ENCODE data around the gene CENPF.

Gene CENPF

DNA sequence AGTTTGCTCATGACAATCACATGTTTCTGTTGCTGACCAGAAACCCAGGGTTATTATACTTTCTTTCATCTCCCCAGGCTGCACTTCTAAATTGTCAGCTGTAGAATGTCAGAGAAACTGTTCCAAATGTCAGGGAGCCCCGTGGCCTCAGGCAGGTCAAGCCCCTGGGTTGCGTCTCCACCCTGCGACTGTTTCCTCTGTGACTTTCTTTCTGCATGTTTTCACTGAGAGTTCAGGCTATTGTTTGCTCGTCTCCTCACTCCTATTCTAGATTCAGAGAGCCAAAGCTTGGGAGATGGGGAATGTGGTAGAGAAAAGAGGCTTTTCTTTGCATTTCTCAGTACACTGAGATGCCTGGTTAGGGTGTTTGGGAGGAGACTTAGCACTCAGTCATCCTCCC is 97.4 kb downstream of the CENPF start:
- no peak for DNase-seq

DNA sequence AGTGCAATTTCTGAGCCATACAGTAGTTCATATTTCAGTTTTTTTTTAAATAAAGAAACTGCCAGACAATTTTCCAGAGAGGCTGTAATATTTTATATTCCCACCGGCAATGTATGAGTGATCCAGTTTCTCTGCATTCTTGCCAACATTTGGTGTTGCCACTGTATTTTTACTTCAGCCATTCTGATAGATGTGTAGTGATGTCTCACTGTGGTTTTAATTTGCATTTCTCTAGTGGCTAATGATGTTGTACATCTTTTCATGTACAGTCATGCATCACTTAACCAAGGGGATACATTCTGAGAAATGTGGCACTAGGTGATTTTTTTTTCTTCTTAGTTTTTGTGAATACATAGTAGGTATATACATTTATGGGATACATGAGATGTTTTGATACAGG is 99.6 kb downstream of the CENPF start:
- DNase-seq = no peak

DNA sequence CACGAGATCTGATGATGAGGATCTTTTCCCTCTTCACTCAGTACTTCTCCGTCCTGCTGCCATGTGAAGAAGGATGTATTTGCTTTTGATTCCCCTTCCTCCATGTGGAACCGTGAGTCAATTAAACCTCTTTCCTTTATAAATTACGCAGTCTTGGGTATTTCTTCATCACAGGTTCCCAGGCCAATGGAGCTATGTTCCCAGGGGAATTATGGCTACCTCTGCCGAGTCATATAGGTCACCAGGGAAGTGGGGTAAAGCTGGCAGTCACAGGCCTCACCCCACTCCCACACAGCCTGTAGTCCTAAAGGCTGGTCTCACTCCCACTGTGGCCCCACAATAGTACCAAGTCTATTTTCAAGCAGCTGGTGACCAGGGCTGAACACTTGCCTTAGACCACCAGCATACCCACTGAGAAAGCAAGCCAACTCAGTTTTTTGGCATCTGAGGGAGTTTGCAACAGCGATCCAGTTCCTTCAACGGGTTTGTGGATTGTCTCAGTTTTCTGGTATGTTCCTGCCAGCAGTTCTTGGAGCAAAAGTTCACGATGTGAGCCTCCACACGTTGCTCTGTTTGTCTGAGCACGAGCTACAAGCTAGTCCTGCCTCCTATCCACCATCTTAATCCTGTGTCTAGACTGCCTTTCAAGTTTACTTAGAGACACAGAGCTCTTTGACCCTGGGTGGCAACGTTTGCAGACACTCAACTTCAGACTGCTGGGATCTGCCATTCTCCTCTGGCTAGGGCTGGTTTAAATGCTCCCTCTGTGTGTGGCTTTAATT is 104.5 kb downstream of the CENPF start:
- DNase-seq = no peak

DNA sequence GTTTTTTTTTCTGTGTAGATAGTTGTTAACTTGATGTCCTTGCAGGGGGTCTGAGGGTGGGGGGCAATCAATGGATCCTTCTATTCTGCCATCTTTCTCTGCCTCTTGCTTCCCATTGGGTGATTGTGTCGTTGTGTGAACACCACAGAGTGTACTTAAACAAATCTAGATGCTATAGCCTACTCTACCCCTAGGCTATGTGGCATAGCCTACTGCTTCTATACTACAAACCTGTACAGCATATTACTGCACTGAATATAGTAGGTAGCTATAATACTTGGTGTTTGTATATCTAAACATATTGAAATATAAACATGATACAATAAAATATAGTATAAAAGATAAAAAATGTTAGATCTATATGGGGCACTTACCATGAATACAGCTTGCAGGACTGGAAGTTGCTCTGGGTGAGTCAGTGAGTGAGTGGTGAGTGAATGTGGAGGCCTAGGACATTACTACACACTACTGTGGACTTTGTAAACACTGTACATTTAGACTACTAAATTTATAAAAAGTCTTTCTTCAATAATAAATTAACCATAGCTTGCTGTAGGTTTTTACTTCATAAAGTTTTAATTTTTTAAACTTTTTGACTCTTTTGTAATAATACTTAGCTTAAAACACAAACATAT is 105.4 kb downstream of the CENPF start:
- DNase-seq = no peak

DNA sequence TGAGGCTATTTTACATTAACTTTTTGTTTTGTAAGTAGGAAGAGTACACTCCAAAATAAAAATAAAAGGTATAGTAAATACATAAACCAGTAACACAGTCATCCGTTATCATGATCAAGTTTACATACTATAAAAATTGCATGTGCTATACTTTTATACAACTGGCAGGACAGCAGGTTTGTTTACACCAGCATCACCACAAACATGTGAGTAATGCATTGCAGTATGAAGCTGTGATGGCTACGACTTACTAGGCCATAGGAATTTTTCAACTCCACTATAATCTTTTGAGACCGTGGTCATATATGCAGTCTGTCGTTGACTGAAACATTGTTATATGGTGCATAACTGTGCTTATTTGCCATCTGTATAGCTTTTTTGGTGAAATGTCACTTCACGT is 106.2 kb downstream of the CENPF start:
- DNase-seq = no peak

DNA sequence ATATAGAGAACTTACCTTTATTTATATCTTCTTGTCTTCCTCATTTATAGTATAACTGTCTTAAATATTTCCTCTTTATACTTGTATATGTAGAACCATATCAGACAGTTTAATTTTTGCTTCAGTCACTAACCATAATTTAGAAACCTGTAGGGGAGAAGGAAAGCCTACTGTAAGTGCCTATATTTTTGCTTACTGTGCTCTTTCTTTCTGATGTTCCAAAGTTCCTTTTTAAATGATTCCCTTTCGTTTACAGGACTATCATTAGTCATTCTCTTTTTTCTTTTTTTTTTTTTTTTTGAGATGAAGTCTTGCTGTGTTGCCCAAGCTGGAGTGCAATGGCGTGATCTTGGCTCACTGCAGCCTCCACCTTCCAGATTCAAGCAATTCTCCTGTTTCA is 109.7 kb downstream of the CENPF start:
- no peak for DNase-seq
